WTC11 (cell line): ENCODE data around the gene SLAMF1. TPM values are rescaled to one million over a fixed set of nuclear protein-coding genes. Genes with fewer than 3 reads are reported as not detected.

Experiments used
- ATAC-seq: fragments of 200-7000 bp; cut with Tn5 transposase; 2 replicates; pipeline ENCODE4 v1.10.0; 2021; ENCODE audit warnings: mild to moderate bottlenecking, moderate library complexity
- CTCF ChIA-PET: fragments of 300-600 bp; sonication (Branson Sonifier 250); formaldehyde crosslinking; loops from one replicate; lab custom pipeline; 2021; ENCODE audit warnings: antibody characterized with exemption; lab: Charles Lee
- POLR2A ChIA-PET: fragments of 350-600 bp; sonication (Branson Sonifier 250); formaldehyde crosslinking; loops from one replicate; lab custom pipeline; 2021; ENCODE audit warnings: antibody characterized with exemption; lab: Charles Lee
- DNase-seq: peaks from one replicate; pipeline ENCODE4 v3.0.0; 2021; ENCODE audit warnings: low spot score
- H3K27ac Mint-ChIP-seq: 2 replicates; pipeline ENCODE4 v1.8.0; 2021; ENCODE audit warnings: mixed read lengths
- H3K27me3 Mint-ChIP-seq: 2 replicates; pipeline ENCODE4 v1.8.0; 2021; ENCODE audit warnings: low read depth, mild to moderate bottlenecking, moderate library complexity, mixed read lengths
- H3K36me3 Mint-ChIP-seq: 2 replicates; pipeline ENCODE4 v1.8.0; 2021; ENCODE audit warnings: mixed read lengths
- H3K4me1 Mint-ChIP-seq: 2 replicates; pipeline ENCODE4 v1.8.0; 2022; ENCODE audit warnings: mixed read lengths
- H3K4me3 Mint-ChIP-seq: 2 replicates; pipeline ENCODE4 v1.8.0; 2021; ENCODE audit warnings: mild to moderate bottlenecking, moderate library complexity, mixed read lengths
- H3K9me3 Mint-ChIP-seq: 2 replicates; pipeline ENCODE4 v1.8.0; 2021; ENCODE audit warnings: mixed read lengths
- ATF6 ChIP-seq: sonication (generic); formaldehyde crosslinking; IDR thresholded peaks from 2 replicates; pipeline ENCODE4 v1.8.1; 2023; ENCODE audit warnings: mild to moderate bottlenecking, missing genetic modification reagents
- CREB1 ChIP-seq: sonication (generic); formaldehyde crosslinking; IDR thresholded peaks from 2 replicates; pipeline ENCODE4 v1.8.0; 2023; ENCODE audit warnings: mild to moderate bottlenecking, missing genetic modification reagents
- NFE2L1 ChIP-seq: sonication (generic); formaldehyde crosslinking; IDR thresholded peaks from 2 replicates; pipeline ENCODE4 v1.8.1; 2023; ENCODE audit warnings: missing genetic modification reagents
- OVOL2 ChIP-seq: fragments of 250-450 bp; sonication (Bioruptor Pico); IDR thresholded peaks from 2 replicates; pipeline ENCODE4 v1.9.0; 2021; ENCODE audit warnings: mild to moderate bottlenecking, borderline replicate concordance
- PRDM15 ChIP-seq: sonication (generic); formaldehyde crosslinking; IDR thresholded peaks from 2 replicates; pipeline ENCODE4 v1.8.0; 2022; ENCODE audit warnings: missing genetic modification reagents
- PREB ChIP-seq: sonication (generic); formaldehyde crosslinking; IDR thresholded peaks from 2 replicates; pipeline ENCODE4 v1.8.1; 2022; ENCODE audit warnings: mild to moderate bottlenecking, missing genetic modification reagents, moderate library complexity, borderline replicate concordance
- RELA ChIP-seq: sonication (generic); formaldehyde crosslinking; IDR thresholded peaks from 2 replicates; pipeline ENCODE4 v1.8.1; 2022; ENCODE audit warnings: missing genetic modification reagents, mild to moderate bottlenecking, borderline replicate concordance
- ZNF138 ChIP-seq: sonication (generic); formaldehyde crosslinking; conservative IDR thresholded peaks from 2 replicates; pipeline ENCODE4 v1.8.1; 2022; ENCODE audit warnings: mild to moderate bottlenecking, moderate library complexity, missing genetic modification reagents
- ZNF219 ChIP-seq: sonication (generic); formaldehyde crosslinking; IDR thresholded peaks from 2 replicates; pipeline ENCODE4 v1.8.0; 2023; ENCODE audit warnings: missing genetic modification reagents, mild to moderate bottlenecking, borderline replicate concordance
- ZNF512 ChIP-seq: sonication (generic); formaldehyde crosslinking; IDR thresholded peaks from 2 replicates; pipeline ENCODE4 v1.8.1; 2022; ENCODE audit warnings: missing genetic modification reagents, borderline replicate concordance
- ZNF671 ChIP-seq: fragments of 250-450 bp; sonication (Bioruptor Pico); IDR thresholded peaks from 2 replicates; pipeline ENCODE4 v1.8.0; 2021; ENCODE audit warnings: mild to moderate bottlenecking
- total RNA-seq: library from RNA; stranded (reverse); gene quantifications from 3 replicates; pipeline ENCODE4 v1.2.3, GENCODE V29; 2021
- TF ChIP-seq, protein P1 (sequence below): sonication (generic); formaldehyde crosslinking; IDR thresholded peaks from 2 replicates; pipeline ENCODE4 v1.8.1; 2022; ENCODE audit warnings: low read depth, missing genetic modification reagents, borderline replicate concordance
- TF ChIP-seq, protein P2 (sequence below): sonication (generic); formaldehyde crosslinking; conservative IDR thresholded peaks from 2 replicates; pipeline ENCODE4 v1.8.1; 2022; ENCODE audit warnings: mild to moderate bottlenecking, missing genetic modification reagents
- TF ChIP-seq, protein P3 (sequence below): sonication (generic); formaldehyde crosslinking; IDR thresholded peaks from 2 replicates; pipeline ENCODE4 v1.8.1; 2023; ENCODE audit warnings: mild to moderate bottlenecking, missing genetic modification reagents, borderline replicate concordance
- TF ChIP-seq, protein P4 (sequence below): sonication (generic); formaldehyde crosslinking; IDR thresholded peaks from 2 replicates; pipeline ENCODE4 v1.8.1; 2022; ENCODE audit warnings: low read depth, mild to moderate bottlenecking, moderate library complexity, missing genetic modification reagents, borderline replicate concordance
- TF ChIP-seq, protein P5 (sequence below): sonication (generic); formaldehyde crosslinking; IDR thresholded peaks from 2 replicates; pipeline ENCODE4 v1.8.1; 2022; ENCODE audit warnings: mild to moderate bottlenecking, moderate library complexity, missing genetic modification reagents
- TF ChIP-seq, protein P6 (sequence below): sonication (generic); formaldehyde crosslinking; IDR thresholded peaks from 2 replicates; pipeline ENCODE4 v1.8.0; 2022; ENCODE audit warnings: mild to moderate bottlenecking, missing genetic modification reagents

Gene SLAMF1
- total RNA-seq, 1 experiment from 2014 or later, result 0.15 TPM

DNA sequence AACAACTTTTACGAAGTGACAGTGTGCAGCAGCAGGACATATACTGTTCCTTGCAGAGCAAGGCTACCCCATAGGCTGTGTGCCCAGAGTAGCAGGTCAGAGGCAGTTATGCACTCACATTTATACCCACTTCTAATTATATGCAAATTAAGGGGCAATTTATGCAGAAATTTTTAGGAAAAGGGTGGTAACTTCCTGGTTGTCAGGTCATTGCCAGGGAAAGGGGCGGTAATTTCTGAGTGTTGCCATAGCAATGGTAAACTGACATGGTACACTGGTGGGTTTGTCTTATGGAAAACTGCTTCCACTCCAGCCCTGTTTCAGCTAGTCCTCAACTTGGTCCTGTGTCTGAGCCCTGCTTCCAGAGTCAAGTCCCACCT lies 12.0 kb upstream of the SLAMF1 start (continued):
- TF ChIP-seq, protein P1, sequence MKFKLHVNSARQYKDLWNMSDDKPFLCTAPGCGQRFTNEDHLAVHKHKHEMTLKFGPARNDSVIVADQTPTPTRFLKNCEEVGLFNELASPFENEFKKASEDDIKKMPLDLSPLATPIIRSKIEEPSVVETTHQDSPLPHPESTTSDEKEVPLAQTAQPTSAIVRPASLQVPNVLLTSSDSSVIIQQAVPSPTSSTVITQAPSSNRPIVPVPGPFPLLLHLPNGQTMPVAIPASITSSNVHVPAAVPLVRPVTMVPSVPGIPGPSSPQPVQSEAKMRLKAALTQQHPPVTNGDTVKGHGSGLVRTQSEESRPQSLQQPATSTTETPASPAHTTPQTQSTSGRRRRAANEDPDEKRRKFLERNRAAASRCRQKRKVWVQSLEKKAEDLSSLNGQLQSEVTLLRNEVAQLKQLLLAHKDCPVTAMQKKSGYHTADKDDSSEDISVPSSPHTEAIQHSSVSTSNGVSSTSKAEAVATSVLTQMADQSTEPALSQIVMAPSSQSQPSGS, result no peak

- CTCF ChIA-PET, result interaction anchor here (0.7 to 1.0 kb wide), 2 partner anchors 13 to 17 kb away, joined by 3 to 4 read pairs; no protein-coding TSS in a partner anchor
- ATAC-seq (0 out of 2 replicates have a peak, but pooled peaks have one; percentile 38), DNase-seq (no peak)
- POLR2A ChIA-PET, result no interaction called here
- Mint-ChIP-seq H3K27me3 (peaks cover 6% of the 10 kb centered on the region; the same call in 1 of the 2 replicates), H3K36me3 (peaks cover 12% of the 10 kb centered on the region), H3K4me1 (peaks cover 42% of the 10 kb centered on the region), H3K4me3 (no peak overlapping the region), H3K9me3 (peaks cover 19% of the 10 kb centered on the region), H3K27ac (peak overlapping the region; percentile 62; the same call in 1 of the 2 replicates)
- TF ChIP-seq PREB (CRISPR knock-in tag) (no peak), ZNF671 (CRISPR knock-in tag) (no peak), PRDM15 (no peak), OVOL2 (CRISPR knock-in tag) (no peak), ZNF512 (CRISPR knock-in tag) (no peak), ZNF219 (CRISPR knock-in tag) (no peak), CREB1 (no peak), ZNF138 (CRISPR knock-in tag) (no peak), RELA (CRISPR knock-in tag) (no peak), ATF6 (CRISPR knock-in tag) (no peak), NFE2L1 (CRISPR knock-in tag) (no peak)
- TF ChIP-seq, protein P2, sequence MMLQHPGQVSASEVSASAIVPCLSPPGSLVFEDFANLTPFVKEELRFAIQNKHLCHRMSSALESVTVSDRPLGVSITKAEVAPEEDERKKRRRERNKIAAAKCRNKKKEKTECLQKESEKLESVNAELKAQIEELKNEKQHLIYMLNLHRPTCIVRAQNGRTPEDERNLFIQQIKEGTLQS (CRISPR knock-in tag), result no peak
- TF ChIP-seq, protein P3, sequence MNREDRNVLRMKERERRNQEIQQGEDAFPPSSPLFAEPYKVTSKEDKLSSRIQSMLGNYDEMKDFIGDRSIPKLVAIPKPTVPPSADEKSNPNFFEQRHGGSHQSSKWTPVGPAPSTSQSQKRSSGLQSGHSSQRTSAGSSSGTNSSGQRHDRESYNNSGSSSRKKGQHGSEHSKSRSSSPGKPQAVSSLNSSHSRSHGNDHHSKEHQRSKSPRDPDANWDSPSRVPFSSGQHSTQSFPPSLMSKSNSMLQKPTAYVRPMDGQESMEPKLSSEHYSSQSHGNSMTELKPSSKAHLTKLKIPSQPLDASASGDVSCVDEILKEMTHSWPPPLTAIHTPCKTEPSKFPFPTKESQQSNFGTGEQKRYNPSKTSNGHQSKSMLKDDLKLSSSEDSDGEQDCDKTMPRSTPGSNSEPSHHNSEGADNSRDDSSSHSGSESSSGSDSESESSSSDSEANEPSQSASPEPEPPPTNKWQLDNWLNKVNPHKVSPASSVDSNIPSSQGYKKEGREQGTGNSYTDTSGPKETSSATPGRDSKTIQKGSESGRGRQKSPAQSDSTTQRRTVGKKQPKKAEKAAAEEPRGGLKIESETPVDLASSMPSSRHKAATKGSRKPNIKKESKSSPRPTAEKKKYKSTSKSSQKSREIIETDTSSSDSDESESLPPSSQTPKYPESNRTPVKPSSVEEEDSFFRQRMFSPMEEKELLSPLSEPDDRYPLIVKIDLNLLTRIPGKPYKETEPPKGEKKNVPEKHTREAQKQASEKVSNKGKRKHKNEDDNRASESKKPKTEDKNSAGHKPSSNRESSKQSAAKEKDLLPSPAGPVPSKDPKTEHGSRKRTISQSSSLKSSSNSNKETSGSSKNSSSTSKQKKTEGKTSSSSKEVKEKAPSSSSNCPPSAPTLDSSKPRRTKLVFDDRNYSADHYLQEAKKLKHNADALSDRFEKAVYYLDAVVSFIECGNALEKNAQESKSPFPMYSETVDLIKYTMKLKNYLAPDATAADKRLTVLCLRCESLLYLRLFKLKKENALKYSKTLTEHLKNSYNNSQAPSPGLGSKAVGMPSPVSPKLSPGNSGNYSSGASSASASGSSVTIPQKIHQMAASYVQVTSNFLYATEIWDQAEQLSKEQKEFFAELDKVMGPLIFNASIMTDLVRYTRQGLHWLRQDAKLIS, result no peak
- TF ChIP-seq, protein P4, sequence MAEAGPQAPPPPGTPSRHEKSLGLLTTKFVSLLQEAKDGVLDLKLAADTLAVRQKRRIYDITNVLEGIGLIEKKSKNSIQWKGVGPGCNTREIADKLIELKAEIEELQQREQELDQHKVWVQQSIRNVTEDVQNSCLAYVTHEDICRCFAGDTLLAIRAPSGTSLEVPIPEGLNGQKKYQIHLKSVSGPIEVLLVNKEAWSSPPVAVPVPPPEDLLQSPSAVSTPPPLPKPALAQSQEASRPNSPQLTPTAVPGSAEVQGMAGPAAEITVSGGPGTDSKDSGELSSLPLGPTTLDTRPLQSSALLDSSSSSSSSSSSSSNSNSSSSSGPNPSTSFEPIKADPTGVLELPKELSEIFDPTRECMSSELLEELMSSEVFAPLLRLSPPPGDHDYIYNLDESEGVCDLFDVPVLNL (CRISPR knock-in tag), result no peak
- TF ChIP-seq, protein P5, sequence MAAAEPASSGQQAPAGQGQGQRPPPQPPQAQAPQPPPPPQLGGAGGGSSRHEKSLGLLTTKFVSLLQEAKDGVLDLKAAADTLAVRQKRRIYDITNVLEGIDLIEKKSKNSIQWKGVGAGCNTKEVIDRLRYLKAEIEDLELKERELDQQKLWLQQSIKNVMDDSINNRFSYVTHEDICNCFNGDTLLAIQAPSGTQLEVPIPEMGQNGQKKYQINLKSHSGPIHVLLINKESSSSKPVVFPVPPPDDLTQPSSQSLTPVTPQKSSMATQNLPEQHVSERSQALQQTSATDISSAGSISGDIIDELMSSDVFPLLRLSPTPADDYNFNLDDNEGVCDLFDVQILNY (CRISPR knock-in tag), result no peak
- TF ChIP-seq, protein P6, sequence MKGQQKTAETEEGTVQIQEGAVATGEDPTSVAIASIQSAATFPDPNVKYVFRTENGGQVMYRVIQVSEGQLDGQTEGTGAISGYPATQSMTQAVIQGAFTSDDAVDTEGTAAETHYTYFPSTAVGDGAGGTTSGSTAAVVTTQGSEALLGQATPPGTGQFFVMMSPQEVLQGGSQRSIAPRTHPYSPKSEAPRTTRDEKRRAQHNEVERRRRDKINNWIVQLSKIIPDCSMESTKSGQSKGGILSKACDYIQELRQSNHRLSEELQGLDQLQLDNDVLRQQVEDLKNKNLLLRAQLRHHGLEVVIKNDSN, result no peak
Measured at GRCh38 chr1:160658162-160658813, 11.4 kb upstream of the SLAMF1 start.
